Measurements from ENCODE around the gene DAD1.

The DAD1 gene

GRCh38 chr14:22533739-22534359 lies 55.2 kb downstream of the DAD1 start:
- DNase-seq = no peak

GRCh38 chr14:22533057-22533704 lies 55.8 kb downstream of the DAD1 start:
- DNase-seq = no peak

GRCh38 chr14:22532345-22533056 lies 56.5 kb downstream of the DAD1 start:
- DNase-seq = no peak

- DNase-seq = no peak
Observed at GRCh38 chr14:22531451-22532344, 57.3 kb downstream of the DAD1 start.

GRCh38 chr14:22530127-22530526 lies 58.9 kb downstream of the DAD1 start:
- no peak for DNase-seq

- DNase-seq = no peak
Observed at GRCh38 chr14:22526744-22527143, 62.3 kb downstream of the DAD1 start.

- DNase-seq = no peak
Observed at GRCh38 chr14:22526218-22526617, 62.8 kb downstream of the DAD1 start.

- DNase-seq = no peak
Observed at GRCh38 chr14:22524784-22525161, 64.3 kb downstream of the DAD1 start.

- DNase-seq = no peak
Observed at GRCh38 chr14:22524115-22524783, 64.8 kb downstream of the DAD1 start.

GRCh38 chr14:22523283-22523682 lies 65.7 kb downstream of the DAD1 start:
- no peak for DNase-seq

GRCh38 chr14:22522466-22522957 lies 66.5 kb downstream of the DAD1 start:
- no peak for DNase-seq

- DNase-seq = no peak
Observed at GRCh38 chr14:22521449-22522239, 67.4 kb downstream of the DAD1 start.

- no peak for DNase-seq
Observed at GRCh38 chr14:22520796-22521195, 68.2 kb downstream of the DAD1 start.

- no peak for DNase-seq
Observed at GRCh38 chr14:22519877-22520685, 68.9 kb downstream of the DAD1 start.

GRCh38 chr14:22518073-22518472 lies 71.0 kb downstream of the DAD1 start:
- no peak for DNase-seq

- DNase-seq = no peak
Observed at GRCh38 chr14:22517117-22517720, 71.8 kb downstream of the DAD1 start.

- DNase-seq = no peak
Observed at GRCh38 chr14:22515929-22516328, 73.1 kb downstream of the DAD1 start.
